Activated T-helper 1 cell treated with anti-CD3 and anti-CD28 coated beads, Interleukin-12 subunit alpha, Interleukin-12 subunit beta, Interleukin-2, Interleukin-4 antibody, amounts not matched to agents 30 ng/mL and 10 ng/mL and 1 ng/mL, durations not matched to agents 14 hours and 24 hours and 36 hours (primary cell): ENCODE measurements around the gene SYNM. TPM values are rescaled to one million over a fixed set of nuclear protein-coding genes. Genes with fewer than 3 reads are reported as not detected.
"Not testable (repeated sequence)": the region's sequence is repeated elsewhere in the genome, so short reads cannot be mapped to it uniquely, and the experiment has no call there.

Source experiments
- DNase-seq: peaks from one replicate; pipeline ENCODE4 v3.0.0; 2021; ENCODE audit warnings: low spot score
- H3K27ac Mint-ChIP-seq: one replicate; pipeline ENCODE4 v1.8.0; 2021; ENCODE audit warnings: mild to moderate bottlenecking, mixed read lengths
- H3K27me3 Mint-ChIP-seq: one replicate; pipeline ENCODE4 v1.8.0; 2022; ENCODE audit warnings: mild to moderate bottlenecking, moderate library complexity, mixed read lengths; ENCODE audit not compliant: insufficient read depth
- H3K36me3 Mint-ChIP-seq: one replicate; pipeline ENCODE4 v1.8.0; 2021; ENCODE audit warnings: low read depth, mixed read lengths
- H3K4me1 Mint-ChIP-seq: one replicate; pipeline ENCODE4 v1.8.0; 2021; ENCODE audit warnings: low read depth, mixed read lengths
- H3K4me3 Mint-ChIP-seq: one replicate; pipeline ENCODE4 v1.8.0; 2021; ENCODE audit warnings: mild to moderate bottlenecking, moderate library complexity, mixed read lengths
- H3K9me3 Mint-ChIP-seq: one replicate; pipeline ENCODE4 v1.8.0; 2021; ENCODE audit warnings: mixed read lengths
- intact Hi-C: fragments of 100-400 bp; cut with micrococcal nuclease; formaldehyde crosslinking; loops from one replicate; pipeline ENCODE4 v1.15.1; 2024
- total RNA-seq: library from RNA; stranded (reverse); gene quantifications from 2 replicates; pipeline ENCODE4 v1.2.3, GENCODE V29; 2022

The SYNM gene
- total RNA-seq, 1 donor from 2014 or later: 2.2 TPM

DNA sequence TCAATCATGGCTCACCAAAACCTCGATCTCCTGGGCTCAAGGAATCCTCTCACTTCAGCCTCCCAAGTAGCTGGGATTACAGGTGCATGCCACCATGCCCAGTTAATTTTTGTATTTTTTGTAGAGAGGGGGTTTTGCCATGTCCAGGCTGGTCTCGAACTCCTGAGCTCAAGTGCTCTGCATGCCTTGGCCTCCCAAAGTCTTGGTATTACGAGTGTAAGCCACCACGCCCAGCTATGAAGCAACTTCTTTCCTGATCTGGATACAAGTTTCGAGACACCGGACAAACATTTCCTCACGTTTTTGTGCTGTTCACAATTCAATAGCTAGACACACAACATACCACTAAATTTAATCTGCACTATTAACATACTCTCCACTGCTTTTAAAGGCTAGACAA lies 3.4 kb upstream of the SYNM start:
- Mint-ChIP-seq H3K27ac (no peak overlapping the region), H3K4me3 (no peak overlapping the region), H3K9me3 (no peaks in the 10 kb centered on the region), H3K4me1 (peaks cover 4% of the 10 kb centered on the region), H3K27me3 (peaks cover 47% of the 10 kb centered on the region), H3K36me3 (no peaks in the 10 kb centered on the region)
- intact Hi-C loops: loop anchor here (10.0 kb wide), 1 partner anchor 653 kb away; no protein-coding TSS in a partner anchor
- DNase-seq: no peak

DNA sequence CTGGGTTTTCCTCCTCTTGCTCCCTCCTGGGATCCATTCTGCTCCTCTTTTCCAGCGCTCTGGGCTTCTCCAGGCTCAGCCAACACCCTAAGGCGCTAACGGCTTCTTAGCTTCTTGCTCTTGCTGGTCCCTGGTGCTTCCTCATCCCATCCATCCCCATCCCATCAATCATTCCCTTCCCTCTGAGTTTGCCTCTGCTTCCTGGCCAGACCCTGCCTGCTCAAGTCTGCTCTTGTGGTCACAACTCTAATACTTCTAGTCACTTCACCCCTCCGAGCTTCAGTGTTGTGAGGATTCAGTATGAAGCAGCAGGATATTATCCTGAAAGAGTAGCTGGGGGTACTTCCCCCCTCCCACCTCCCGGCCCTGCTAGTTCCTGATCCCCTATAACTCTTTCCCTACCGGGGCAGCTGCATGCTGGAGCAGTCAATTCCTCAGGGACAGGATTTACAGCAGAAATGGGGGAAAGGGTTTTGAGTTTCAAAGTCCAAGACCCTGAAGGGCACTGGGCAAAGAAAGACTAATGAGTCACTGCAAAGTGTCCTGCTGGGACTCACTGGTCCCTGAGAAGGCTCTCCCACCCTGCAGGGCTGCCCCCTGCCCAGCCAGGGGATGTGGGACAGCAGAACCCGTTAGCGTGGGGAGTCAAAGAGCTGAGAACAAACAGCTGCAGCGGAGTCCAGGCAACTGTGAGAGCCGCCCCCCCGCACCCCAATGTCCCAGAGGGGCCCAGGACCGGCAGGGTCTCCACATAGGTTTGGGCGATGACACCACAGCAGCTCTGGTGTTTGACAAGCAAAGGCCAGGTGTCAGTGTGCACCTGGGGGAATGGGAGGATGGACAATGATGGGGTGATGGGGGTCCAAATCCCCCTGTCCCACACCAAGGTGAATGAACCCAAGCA lies 2.3 kb upstream of the SYNM start:
- Mint-ChIP-seq H3K9me3 (no peaks in the 10 kb centered on the region), H3K27ac (no peak overlapping the region), H3K4me3 (no peak overlapping the region), H3K27me3 (peaks cover 47% of the 10 kb centered on the region), H3K36me3 (no peaks in the 10 kb centered on the region), H3K4me1 (peaks cover 12% of the 10 kb centered on the region)
- intact Hi-C loops: loop anchor here (10.0 kb wide), 1 partner anchor 652 kb away; no protein-coding TSS in a partner anchor
- DNase-seq: no peak

DNA sequence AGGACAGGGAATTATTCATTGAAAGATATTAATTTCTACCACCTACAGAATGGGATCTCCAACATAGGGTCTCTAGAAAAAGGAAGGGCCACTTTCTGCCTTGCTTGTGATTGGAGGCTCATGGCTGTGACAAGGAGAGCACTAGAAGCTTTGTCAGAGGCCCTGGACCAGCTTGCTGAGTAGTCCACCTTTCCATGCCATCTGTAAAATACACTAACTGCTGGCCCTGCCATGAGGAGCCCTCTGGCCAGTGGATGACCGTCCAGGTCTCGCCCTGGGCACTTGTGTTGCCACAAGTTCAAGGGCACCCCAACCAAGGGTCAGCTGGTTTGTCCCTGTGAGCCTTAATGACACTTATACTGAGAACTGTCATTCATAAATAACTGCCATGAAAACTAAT lies 1.6 kb upstream of the SYNM start:
- Mint-ChIP-seq H3K27me3 (peaks cover 44% of the 10 kb centered on the region), H3K27ac (no peak overlapping the region), H3K9me3 (no peaks in the 10 kb centered on the region), H3K4me1 (peaks cover 12% of the 10 kb centered on the region), H3K4me3 (no peak overlapping the region), H3K36me3 (no peaks in the 10 kb centered on the region)
- intact Hi-C loops: loop anchor here (10.0 kb wide), 1 partner anchor 652 kb away; no protein-coding TSS in a partner anchor
- DNase-seq: no peak

DNA sequence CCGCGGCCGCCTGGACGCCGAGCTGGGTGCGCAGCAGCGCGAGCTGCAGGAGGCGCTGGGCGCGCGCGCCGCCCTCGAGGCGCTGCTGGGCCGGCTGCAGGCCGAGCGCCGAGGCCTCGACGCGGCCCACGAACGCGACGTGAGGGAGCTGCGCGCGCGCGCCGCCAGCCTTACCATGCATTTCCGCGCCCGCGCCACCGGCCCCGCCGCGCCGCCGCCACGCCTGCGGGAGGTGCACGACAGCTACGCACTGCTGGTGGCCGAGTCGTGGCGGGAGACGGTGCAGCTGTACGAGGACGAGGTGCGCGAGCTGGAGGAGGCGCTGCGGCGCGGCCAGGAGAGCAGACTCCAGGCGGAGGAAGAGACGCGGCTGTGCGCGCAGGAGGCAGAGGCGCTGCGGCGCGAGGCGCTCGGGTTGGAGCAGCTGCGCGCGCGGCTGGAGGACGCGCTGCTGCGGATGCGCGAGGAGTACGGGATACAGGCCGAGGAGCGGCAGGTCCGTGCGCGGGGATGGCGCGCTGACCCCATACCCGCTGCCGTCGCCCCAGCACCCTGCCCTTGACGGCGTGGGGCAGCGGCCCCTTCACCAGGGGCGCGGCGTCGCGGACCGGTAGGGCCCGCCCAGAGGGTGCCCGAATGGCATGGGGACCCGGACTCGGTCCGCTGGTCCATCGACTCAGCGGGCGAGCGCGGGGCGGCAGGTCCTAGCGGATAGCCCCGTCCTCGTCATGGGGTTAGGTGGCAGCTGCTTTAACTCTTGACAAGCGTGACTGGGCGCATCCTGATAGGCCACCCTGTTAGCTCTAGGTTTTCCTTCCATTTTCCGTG lies 848 bp downstream of the SYNM start:
- peak; percentile 46 for DNase-seq
- H3K9me3 Mint-ChIP-seq: no peaks in the 10 kb centered on the region
- H3K4me3 Mint-ChIP-seq: peak overlapping the region; percentile 74
- no peaks in the 10 kb centered on the region for H3K36me3 Mint-ChIP-seq
- H3K4me1 Mint-ChIP-seq: peaks cover 12% of the 10 kb centered on the region
- intact Hi-C loops: loop anchor here (1.0 to 10.0 kb wide), 3 partner anchors 108 to 649 kb away; partner anchors contain the start of gene LRRC28
- H3K27me3 Mint-ChIP-seq: peaks cover 31% of the 10 kb centered on the region
- no peak overlapping the region for H3K27ac Mint-ChIP-seq

DNA sequence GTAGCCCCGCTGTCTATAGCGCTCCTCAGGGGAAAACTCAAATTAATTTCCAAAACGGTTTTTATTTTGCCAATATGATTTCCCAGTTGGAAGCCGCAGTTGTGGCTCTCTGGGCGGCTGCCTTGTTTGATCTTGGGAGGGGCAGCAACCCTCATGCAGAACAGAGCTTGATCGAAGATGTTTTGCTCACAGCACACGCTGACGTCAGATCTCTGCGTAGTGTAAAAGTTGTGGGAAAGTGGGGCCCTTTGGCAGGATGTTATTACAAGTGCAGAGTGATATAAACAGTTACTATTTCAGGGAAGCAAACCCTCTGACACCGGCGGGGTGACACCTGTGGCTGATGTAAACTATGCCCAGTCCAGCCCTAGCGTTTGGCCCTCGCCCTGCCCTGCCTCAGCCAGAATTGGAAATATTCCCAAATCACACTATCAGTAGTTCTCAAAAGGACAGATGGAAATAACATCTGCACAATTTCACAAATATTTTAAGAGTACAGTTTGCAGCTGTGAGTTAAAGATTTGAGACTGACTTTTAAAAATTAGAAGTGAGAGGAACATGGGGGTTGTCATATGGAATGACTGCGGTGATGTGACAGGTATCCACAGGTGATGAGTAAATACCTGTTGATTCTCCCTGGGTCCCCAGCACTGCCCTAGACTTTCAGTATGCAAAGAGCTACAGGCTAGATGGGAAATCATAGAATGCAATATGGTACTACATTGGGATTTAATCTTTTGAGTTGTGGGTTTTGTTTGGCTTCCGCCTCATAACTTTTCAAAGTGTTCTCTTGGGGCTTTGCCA lies 1.7 kb downstream of the SYNM start:
- H3K9me3 Mint-ChIP-seq: no peaks in the 10 kb centered on the region
- peaks cover 12% of the 10 kb centered on the region for H3K4me1 Mint-ChIP-seq
- no peak for DNase-seq
- H3K27ac Mint-ChIP-seq: peak overlapping the region; percentile 15
- peak overlapping the region; percentile 74 for H3K4me3 Mint-ChIP-seq
- H3K36me3 Mint-ChIP-seq: no peaks in the 10 kb centered on the region
- peaks cover 27% of the 10 kb centered on the region for H3K27me3 Mint-ChIP-seq
- intact Hi-C loops: loop anchor here (10.0 kb wide), 1 partner anchor 648 kb away; no protein-coding TSS in a partner anchor

DNA sequence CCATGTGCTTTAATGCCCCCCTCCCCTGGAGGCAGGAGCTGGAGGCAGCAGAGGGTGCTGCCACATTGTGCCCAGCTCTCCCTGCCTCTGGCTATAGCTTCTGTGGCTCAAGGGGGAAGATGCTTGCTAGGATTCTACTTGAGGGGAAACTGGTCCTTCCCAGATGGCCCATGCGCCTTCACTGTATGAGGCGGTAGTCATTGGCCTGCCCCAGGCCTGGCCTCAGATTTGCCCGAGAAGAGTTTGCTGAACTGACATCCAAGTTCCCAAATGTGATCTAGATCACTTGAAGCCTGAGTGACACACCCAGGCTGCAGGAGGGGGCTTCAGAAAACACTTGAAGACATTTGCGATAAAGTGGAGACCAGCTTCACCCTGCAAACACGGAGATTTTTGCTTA lies 4.1 kb downstream of the SYNM start:
- DNase-seq: no peak
- Mint-ChIP-seq H3K36me3 (no peaks in the 10 kb centered on the region), H3K4me3 (no peak overlapping the region), H3K27me3 (peaks cover 15% of the 10 kb centered on the region), H3K27ac (no peak overlapping the region), H3K4me1 (peaks cover 12% of the 10 kb centered on the region), H3K9me3 (no peaks in the 10 kb centered on the region)
- intact Hi-C loops: loop anchor here (10.0 kb wide), 1 partner anchor 646 kb away; no protein-coding TSS in a partner anchor

DNA sequence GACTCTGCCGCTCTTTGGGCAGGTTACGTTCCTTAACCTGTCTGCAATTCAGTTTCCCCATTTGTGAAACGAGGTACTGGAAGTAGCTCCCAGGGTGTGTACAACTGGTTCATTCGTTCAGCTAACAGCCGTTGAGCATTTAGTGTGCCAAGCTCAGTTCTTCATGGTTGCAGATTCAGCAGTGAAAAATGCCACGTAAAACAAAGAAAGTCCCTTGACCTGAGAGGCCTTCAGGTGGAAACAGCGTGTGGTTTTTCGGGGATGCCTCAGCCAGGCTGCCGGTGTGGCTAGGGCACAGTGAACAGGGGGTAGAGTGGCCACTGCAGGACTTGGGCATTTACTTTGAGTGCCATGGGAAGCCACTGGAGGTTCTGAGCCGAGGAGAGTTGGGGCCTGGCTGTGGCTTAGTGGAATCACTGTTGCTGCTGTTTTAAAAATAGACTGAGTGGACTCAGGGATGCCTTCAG lies 4.7 kb downstream of the SYNM start:
- intact Hi-C loops: loop anchor here (10.0 kb wide), 1 partner anchor 645 kb away; no protein-coding TSS in a partner anchor
- peaks cover 12% of the 10 kb centered on the region for H3K4me1 Mint-ChIP-seq
- H3K27me3 Mint-ChIP-seq: peaks cover 15% of the 10 kb centered on the region

DNA sequence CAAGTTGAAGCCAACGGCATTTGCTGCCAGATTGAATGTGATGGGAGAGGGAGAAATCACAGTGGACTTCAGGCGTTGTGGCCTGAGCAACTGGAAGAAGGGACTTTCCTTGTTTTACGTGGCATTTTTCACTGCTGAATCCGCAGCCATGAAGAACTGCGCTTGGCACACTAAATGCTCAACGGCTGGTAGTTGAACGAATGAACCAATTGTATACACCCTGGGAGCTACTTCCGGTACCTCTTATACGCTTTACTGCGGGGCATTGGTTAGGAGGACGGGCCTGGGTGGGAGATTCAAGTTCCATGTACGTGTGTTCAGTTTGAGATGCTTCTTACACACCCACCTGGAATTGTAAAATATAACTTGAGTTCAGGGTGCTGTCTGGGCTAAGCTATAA lies 5.2 kb downstream of the SYNM start:
- intact Hi-C loops: no loop called here
- Mint-ChIP-seq H3K27me3 (peaks cover 15% of the 10 kb centered on the region), H3K4me3 (no peak overlapping the region)

More for the DNA sequence above, 4.7 kb downstream of the SYNM start:
- Mint-ChIP-seq H3K36me3 (no peaks in the 10 kb centered on the region), H3K27ac (no peak overlapping the region), H3K9me3 (no peaks in the 10 kb centered on the region), H3K4me3 (no peak overlapping the region)
- DNase-seq: no peak

DNA sequence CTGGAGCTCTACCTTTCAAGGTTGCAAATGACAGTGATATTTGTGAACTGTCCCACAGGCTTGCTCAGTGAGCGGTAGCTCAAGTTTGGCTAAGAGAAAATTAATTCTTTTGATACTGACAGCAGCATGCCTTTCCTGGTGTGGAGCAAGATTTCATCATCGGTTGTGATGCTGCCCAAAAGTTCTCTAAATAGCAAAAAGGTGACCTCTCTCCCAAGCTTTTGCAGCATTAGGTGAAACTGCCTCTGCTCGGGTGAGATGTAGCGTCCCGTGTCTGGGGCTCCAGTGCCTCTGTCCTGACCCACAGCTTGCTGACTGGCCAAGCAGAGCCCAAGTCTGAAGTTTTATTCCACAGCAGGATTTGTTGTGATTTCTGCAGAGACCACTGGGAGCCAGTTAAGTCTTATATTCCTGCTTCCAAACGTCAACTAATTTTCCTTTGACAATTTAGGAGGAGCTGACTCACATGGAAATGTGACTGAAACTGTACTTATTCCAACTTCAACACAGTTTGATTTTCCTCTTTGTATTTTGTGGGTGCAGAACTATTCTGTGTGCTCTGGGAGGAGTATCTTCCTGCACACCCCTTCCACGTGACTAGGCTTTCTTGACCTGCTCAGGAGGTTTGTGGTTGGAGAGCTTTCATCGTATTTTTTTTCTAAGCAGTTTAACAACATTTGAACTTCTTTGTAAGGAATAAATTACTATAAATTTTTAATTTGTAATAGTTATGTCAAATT lies 5.9 kb downstream of the SYNM start:
- Mint-ChIP-seq H3K4me3 (no peak overlapping the region), H3K4me1 (peaks cover 12% of the 10 kb centered on the region), H3K27me3 (peaks cover 15% of the 10 kb centered on the region), H3K9me3 (no peaks in the 10 kb centered on the region), H3K36me3 (no peaks in the 10 kb centered on the region), H3K27ac (no peak overlapping the region)
- DNase-seq: no peak
- intact Hi-C loops: no loop called here

More for the DNA sequence above, 5.2 kb downstream of the SYNM start:
- DNase-seq: no peak
- peaks cover 12% of the 10 kb centered on the region for H3K4me1 Mint-ChIP-seq
- no peak overlapping the region for H3K27ac Mint-ChIP-seq
- no peaks in the 10 kb centered on the region for H3K9me3 Mint-ChIP-seq
- H3K36me3 Mint-ChIP-seq: no peaks in the 10 kb centered on the region

DNA sequence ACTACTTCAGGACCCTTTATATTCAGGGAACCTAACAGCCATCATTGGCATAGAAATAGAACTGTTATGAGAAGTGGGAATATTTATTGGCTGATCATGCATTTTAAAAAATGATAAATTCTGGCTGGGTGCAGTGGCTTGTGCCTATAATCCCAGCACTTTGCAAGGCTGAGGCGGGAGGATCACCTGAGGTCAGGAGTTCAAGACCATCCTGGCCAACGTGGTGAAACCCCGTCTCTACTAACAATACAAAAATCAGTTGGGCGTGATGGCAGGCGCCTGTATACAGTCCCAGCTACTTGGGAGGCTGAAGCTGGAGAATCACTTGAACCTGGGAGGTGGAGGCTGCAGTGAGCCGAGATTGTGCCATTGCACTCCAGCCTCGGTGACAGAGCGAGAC lies 6.8 kb downstream of the SYNM start:
- DNase-seq, H3K4me3 Mint-ChIP-seq, intact Hi-C loops, H3K27ac Mint-ChIP-seq, H3K36me3 Mint-ChIP-seq, H3K9me3 Mint-ChIP-seq, H3K4me1 Mint-ChIP-seq: not testable (repeated sequence)
- H3K27me3 Mint-ChIP-seq: peaks cover 10% of the 10 kb centered on the region

DNA sequence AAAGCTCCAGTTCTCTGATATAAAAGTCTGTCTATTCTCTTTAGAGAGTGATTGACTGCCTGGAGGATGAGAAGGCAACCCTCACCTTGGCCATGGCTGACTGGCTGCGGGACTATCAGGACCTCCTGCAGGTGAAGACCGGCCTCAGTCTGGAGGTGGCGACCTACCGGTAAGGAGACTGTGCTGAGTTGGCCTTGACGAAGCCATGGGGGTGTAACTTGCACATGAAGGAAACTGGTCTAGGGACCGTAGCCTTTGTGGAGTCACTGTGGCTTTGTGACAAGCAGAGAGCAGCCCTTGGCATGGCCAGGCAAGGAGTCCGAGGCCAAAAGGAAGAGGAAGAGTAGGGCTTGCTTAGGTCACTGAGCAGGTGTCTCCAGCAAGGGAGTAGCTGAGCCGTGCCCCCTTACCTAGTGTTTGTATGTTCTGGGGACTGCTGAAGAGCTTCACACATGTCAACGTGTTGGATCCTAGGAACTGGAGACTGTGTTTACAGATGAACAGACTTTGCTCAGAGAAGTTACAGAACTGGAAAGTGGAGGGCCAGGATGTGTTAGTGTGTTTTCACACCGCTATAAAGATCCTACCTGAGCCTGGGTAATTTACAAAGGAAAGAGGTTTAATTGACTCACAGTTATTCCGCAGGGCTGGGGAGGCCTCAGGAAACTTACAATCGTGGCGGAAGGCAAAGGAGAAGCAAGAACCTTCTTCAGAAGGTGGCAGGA lies 8.8 kb downstream of the SYNM start:
- Mint-ChIP-seq H3K4me3 (no peak overlapping the region), H3K27ac (no peak overlapping the region), H3K4me1 (no peaks in the 10 kb centered on the region), H3K9me3 (no peaks in the 10 kb centered on the region), H3K27me3 (peaks cover 7% of the 10 kb centered on the region), H3K36me3 (no peaks in the 10 kb centered on the region)
- DNase-seq: no peak
- intact Hi-C loops: no loop called here
